GM19351 (cell line): ENCODE results near the gene PRKN.

Source experiments
- ATAC-seq: cut with Tn5 transposase; IDR thresholded peaks from one replicate; pipeline ENCODE4 v1.9.1; 2021; ENCODE audit warnings: mild to moderate bottlenecking, moderate library complexity; ENCODE audit not compliant: unreplicated experiment

Gene PRKN

DNA sequence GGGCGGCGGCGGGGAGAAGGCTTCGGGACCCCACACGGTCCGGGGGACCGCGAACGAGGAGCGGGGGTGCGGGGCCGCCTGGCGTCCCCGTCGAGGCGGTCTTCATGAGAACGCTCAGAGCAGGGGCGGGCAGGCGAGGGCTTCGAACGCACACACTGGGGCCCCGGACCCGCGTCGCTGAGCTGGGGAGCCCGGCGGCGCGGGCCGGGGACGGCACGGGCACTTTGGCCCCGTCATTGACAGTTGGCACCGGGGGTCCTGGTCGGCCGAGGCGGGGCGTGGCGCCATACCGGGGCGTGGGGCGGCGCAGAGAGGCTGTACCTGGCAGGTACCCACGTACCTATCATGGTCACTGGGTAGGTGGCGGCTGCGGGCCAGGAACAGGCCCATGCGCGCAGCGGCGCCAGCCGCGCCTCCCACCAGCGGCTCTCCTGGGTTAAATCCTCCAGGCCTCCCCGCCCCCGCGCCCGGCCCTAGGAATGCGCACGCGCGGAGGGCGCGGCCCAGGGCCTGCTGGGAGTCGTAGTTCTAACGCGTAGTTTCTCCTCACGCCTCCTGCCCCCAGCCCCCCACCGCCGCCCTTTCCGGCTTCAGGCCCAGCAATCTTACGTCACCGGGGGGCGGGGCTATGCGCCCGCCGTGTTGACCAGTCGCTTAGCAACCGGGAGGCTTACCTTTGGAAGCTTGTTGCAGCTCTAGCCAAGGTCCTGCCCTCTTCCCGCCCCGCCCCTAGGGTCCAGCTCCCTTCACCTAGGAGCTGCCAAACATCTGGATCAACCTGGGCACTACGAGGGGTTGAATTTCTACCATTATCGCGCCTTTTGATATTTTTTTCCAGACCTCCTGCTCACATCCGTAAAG lies at the start of gene PRKN, which contains the start of gene PACRG:
TSS of gene PRKN (minus strand) at position 445 of the 861 bp plus-strand sequence.
TSS of gene PACRG (plus strand) at position 653 of the 861 bp plus-strand sequence.
- peak; percentile 93 for ATAC-seq

DNA sequence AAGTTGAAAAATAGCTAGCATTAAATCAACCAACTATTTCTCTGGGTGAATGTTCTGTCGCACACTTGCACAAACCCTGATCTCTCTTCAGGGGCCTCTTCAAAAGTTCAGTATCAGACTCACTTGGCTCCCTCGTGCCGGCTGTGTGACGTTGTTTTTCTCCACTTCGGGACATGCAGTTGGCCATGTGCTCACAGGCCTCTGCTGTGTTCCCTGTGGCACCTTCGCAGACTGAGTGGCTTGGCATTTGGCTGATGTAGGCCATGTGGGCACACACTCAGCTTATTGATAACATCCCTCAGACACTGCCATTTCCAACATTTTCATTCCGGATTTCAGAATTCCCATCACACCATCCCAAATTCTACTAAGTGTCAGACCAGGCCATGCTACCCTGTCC lies 49.5 kb upstream of the PRKN start:
- no peak for ATAC-seq

DNA sequence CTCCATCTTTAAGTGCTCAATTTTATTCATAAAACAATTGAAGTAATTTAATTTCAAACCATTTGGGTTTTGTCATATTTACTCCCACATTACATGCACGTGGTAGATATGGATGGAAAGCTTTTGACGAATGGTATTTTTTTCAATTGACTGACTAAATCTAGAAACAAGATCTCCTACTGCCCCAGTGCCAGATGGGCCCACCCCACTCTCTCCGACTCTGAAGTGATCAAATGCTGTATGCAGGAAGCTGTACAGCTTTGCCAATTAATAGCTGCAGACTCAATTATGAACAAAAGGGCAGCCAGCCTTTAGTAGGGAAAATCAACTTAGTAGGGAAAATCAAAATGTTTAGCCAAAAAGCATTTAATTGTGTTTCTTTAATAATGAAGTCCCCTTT lies 46.4 kb upstream of the PRKN start:
- ATAC-seq: no peak

DNA sequence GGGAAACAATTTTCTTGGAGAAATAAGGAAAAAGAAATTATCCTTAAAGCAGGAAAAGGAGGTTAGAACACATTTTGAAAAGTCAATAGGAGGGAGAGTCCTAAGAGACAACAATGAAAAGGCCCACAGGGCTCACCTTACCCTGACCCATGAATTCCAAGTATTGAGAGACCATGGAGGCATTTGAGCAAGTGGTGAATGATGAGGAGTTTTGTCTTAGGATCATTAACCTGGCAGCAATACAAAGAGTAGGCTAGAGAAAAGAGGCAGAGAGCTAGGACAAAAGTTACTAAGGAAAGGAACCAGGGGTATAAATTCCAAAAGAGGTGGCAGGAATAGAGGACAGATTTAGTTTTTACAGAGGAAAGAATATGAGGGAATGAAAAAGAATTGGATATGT lies 44.9 kb upstream of the PRKN start:
- no peak for ATAC-seq

DNA sequence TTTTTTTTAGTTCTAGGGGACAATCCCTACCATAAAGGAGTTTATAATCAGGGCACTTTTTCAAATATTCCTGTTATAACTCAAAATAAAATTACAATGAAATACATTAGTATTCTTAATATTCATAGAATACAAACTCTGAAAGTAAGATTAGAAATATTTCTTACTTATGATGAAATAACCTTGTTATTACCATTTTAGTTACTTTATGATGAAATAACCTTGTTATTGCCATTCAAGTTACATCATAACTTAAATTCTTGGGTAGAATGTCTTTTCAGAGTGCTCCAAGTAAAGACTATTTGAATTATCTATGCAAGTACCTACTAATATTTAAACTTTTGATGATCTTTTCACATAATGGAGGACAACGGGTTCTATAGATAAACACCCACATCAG lies 43.4 kb upstream of the PRKN start:
- no peak for ATAC-seq

DNA sequence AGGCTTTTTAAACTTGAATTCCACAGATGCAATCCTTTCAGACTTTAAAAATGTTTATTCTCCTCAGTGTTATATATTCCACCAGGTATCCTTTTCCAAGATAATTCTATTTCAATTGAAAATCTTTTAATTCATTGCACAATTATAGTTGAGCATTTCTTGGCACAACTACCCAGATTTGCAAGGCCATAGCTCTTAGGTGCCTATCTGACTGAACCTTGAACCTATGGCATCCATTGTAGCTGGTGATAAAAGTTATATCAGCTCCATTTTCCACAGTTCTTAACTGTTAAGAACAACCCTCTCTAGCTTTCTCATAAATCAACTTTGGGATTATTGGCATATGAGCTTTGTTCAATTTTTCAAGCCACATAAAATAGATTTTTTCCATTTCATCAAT lies 42.6 kb upstream of the PRKN start:
- no peak for ATAC-seq

DNA sequence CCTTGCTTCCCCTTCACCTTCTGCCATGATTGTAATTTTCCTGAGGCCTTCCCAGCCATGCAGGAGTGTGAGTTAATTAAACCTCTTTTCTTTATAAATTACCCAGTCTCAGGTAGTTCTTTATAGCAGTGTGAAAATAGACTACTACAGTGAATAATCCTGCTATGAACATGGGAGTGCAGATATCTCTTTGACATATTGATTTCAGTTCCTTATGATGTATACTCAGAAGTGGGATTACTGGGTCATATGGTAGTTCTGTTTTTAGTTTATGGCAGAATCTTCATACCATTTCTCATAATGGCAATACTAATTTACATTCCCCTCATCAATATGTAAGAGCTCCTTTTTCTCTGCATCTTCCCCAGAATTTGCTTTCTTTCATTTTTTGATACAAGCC lies 26.2 kb upstream of the PRKN start:
- ATAC-seq: no peak

DNA sequence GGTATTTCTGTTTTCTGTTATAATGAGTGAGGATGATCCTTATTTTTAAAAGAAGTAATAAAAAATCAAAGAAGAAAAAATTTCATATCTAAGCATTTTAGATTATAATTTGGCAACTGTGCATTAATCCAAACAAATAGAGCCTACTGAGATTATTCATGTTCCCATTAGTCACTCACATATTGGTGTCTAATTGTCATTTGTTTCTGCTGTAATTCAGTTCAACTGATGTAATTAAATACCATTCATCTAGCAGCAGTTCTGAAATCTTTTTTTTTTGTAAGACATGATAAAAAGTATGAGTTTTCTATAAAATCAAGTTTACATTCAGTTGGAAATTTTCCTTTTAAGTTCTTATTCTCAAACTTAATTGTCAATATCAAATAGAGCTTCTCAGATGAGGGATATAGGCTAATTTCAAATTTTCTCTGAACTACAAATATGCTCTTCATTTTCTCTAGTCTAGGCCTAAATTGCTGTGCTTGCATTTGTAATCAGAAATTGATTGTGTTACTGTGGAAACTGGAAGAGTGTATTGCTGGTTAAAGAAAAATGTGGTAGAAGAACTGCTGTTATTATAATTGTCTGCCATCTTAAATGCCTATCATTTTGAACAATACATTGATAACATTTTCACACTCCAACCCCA lies 23.8 kb upstream of the PRKN start:
- no peak for ATAC-seq

DNA sequence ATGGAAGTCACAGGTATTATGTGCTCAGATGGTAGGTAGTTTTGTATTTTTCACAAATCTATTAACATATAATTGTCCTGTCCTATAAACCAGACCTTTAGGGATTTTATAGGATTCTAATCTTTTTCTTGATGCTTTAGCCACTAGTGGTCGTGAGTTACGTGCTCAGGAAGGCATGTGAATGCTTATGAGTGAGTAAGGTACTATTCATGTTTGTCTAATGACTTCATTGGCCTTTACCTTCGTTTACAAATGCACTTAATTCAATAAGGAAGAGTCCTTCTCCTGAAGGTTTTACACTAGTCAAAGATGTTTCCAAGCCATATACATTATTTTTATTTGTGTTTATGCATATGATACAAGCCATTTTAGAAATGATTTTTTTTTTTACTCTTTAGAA lies 23.2 kb upstream of the PRKN start:
- ATAC-seq: no peak

DNA sequence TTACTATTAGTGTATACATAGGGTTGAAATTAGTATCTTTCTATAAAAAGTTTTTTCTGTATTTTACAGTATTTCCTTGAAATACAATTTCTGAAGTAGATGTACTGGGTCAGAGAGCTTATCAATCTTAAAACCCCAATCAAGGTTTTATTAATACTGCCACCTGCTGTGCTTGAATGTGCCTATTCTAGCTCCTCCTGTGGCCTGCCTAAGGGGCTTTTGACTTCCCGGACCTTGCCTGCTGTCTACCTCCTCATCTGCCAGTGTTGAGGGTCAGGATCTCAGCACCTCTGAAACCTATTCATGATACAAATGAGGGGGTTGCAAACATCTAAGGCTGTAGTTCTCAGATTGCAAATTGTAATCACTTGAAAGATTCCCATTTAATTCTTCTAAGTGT lies 9.4 kb upstream of the PRKN start:
- no peak for ATAC-seq

DNA sequence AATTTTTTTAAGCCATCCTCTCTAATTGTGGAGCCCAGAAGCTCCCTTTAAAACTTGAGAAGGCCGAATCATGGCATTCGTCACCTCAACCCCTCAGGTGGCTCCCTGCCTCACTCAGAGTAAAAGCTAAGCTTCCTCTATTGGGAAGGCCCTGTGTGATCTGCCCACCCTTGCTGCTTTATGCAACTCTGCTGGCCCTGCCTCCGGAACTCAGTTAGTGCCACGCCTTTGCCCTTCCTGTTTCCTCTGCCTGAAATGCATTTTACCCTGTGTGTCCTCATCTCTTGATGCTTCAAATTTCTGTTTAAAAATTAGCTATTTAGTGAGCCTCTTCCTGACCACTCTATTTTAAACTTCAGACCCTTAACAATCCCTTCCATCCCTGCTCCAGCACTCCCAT lies 5.9 kb upstream of the PRKN start:
- ATAC-seq: no peak

DNA sequence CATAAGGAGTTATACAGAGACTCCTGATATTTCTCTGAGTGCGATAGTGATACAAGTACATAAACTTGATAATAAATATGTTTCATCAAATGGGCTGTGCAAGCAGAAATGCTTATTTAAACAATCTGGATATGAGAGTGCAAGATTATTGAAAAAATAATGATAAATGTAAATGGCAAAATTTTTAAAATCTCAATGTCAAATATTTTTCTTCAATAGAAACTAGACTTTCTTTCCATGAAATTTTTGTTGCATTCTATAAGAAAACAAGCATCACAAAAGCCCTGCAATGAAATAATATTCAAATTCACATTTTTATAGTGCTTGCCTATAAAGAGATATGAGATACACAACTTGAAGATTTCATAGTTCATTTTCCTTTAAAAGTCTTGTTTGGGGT lies 2.9 kb upstream of the PRKN start:
- ATAC-seq: no peak

DNA sequence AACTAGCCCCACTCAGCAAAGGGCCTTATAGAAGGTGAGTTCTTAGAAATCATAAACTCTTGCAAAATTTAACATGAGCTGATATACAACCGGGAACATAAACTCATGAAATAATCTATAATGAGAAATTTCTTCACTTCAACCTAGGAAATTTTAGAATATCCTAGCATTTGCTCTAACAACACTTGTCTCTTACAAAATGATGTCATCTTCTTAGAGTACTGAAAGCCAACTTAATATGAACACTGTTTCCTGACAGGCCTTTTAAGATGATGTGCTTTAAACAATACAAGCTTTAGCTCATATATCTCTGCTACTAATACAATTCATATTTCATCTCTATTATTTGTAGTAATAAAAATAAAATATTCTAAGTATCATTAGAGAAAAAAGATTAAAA lies 1.1 kb upstream of the PRKN start:
- no peak for ATAC-seq

DNA sequence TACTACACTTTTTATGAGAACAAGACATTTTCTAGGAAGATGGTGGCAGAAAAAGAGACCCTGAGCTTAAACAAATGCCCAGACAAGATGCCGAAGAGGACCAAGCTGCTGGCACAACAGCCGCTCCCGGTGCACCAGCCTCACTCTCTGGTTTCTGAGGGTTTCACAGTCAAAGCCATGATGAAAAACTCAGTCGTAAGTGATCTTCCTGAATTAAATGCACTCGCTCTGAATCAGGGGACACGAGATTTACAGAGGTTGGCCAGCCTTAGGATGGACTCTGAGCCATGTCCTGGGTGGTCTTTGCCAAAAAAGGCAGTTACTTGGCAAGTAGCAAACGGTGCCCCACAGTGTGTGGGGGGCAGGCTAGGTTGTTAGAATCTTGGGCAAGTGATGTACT lies 631 bp upstream of the PRKN start:
- ATAC-seq: no peak

DNA sequence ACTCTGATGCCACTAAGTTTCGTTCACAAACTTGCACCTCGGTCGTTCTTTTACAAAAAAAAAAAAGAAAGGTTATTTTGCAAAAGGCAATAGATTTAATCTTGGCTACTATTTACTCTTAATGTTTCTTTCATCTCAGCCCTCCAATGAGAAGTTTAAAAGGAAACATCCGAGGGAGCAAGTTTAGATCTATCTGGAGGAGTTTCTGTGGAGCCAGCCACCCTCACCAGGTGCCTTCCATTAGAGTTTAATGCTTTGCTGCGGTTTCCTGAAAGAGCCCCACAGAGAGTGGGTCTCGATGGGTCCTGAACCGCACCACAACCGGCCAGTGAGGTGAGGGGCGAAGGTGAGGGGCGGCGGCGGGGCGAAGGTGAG lies 632 bp downstream of the PRKN start:
- peak; percentile 12 for ATAC-seq

DNA sequence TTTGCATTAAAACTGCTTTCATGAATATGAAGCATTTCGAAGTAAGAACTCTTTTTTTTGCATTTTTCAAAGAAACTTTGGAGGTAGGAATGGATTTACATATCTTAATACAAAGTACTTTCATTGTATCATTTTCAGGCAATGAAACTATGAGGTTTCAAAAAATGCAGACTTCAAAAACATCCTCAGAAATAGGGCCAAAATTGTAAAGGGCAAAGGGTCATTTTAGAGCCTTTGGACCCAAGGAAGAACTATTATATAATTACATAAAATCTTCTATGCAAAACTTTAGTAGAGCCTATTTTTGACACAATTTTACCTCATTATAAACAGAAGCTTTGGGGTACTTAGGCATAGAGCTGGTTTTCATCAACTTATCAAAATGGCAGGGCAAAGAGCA lies 4.9 kb downstream of the PRKN start:
- ATAC-seq: no peak

DNA sequence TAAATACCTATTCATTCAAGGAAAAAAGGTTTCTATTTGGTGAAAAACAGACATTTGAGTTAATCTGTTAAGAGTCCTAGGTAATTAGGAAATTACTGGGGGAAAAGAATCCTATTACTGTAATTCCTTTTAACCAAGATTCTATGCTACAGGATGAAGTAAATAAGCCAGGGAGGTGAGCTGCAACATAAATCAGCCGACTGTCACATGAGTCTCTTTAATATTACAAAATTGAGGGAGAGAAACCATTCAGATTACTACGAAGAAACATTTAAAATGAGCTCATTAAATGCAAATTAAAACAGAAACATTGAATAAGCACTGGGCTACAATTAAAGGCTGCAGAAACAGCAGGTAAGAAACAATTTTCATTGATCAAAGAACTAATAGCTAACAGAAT lies 5.3 kb downstream of the PRKN start:
- ATAC-seq: no peak

DNA sequence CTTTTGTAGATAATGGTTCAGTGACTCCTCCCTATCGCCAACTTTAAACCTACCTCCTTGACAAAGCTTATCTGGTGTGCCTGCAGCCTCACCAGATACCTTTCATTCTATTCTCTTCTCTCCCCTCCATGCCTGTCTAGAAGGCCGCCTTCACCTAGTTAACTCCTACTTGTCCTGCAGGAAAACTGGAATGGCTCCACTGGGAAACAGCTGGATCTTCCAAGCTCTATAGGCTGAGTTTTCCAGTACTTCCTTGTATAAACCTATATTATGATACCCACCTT lies 6.2 kb downstream of the PRKN start:
- ATAC-seq: no peak

DNA sequence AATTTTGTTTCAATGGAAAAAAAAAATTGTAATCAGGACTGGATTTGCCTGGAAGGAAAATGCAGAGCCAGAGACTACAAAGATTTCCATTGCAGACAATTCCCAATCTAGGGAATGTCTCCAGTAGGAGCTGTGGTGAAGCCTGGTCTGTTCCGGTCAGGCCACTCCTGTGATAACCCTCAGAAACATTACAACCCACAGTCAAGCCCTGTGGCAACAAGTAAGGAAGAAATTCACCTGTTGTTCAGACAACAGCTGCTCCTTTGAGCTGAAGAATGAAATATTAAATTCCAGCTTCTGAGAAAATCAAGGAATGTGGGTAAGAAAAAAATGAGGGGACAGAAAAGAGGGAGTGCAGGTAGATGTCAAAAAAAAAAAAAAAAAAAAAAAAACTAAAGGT lies 8.0 kb downstream of the PRKN start:
- ATAC-seq: no peak

DNA sequence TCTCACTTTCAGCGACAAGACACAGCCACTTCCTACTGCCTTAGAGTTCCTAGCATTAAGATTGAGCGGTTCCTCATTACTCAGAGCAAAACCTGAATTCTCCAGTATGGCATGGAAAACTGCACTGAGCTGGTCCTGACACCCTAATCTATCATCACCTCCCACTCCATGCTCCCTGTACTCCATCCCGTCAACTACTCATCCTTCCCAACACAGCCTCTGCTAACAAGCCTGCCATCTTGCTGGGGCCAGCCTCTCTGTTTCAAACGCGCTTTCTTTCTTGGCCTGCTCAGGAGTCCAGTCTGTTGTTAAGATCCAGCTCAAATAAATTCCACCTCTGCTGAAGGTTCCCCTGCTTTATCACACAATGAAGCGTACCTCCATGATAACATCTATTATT lies 12.0 kb downstream of the PRKN start:
- ATAC-seq: no peak

DNA sequence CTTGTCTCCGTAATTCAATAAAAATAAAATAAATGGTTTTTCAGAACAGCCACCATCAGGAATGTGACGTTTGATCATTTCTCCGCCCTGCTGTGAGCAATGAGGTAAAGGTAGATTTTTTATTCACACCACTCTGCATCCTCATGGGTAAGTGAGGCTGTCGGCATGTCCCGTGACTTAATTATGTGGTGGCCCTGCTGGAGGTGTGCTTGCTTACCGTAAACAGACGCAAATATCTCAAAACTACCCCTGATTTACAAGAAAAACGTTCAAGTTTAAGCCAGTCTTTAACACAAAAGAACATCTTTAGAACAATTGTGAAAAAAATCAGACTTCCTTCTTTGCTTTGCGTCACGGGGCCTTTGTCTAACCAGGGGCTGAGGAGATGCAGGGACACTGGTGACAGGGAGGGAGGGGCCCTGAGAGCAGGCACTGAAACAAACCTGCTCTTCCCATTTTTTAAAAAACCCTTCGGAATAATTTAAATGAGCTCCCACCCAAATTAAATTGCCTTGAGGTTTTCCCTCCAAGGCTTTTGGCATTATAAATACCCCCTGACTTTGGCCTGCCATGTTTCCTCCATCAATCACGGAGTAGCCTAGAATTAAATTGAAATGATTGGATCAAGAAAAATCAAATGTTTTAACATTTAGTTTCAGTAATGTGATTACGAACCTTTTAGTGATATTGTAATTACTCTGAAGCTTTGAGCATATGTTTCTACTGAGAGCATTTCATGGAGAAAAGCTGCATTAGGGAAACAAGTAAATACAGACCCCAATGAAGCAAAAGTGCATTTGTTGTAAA lies 13.4 kb downstream of the PRKN start:
- ATAC-seq: no peak

DNA sequence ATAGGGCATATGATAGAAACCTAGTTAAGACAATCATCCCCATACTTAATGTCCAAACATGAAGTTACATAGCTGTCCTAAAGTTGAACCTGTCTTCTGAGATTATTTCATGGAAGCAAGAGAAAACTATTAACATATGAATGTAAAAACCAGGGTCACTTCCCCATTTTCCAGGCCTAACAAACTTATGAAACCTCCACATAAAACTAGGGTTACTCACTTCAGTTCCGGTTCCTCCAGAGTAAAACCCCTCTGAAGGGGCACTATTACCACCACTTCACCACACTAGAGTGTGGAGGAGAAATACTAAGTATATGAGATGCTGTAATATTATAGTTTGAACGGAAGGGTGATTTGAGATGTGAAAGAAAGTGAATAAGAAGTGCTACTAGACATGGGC lies 14.9 kb downstream of the PRKN start:
- no peak for ATAC-seq
